Esophagus muscularis mucosa (tissue), 4 donors: ENCODE measurements around the gene ADCY1. TPM values are rescaled to one million over a fixed set of nuclear protein-coding genes. Genes with fewer than 3 reads are reported as not detected.
A peak's percentile ranks its signal among the peaks of the same experiment; 100 is the strongest.

Experiments
- DNase-seq: peaks from one replicate; pipeline ENCODE4 v3.0.0-alpha.2; 2017; ENCODE audit errors: extremely low spot score
- H3K27ac ChIP-seq, 4 donors: fragments of 200-600 bp; sonication (generic); replicated peaks in 1 of 4; 1 replicate in 3 of 4; 2 replicates in 1 of 4; pipeline ENCODE4 v1.5.1; 2016 to 2019; ENCODE audit warnings: mild to moderate bottlenecking in 1 of 4
- H3K27me3 ChIP-seq, 4 donors: fragments of 200-600 bp; sonication (generic); one replicate each; pipeline versions ENCODE4 v1.5.1 to v1.6.0; 2016 to 2019
- H3K36me3 ChIP-seq, 4 donors: fragments of 200-600 bp; sonication (generic); one replicate each; pipeline ENCODE4 v1.5.1; 2016 to 2019
- H3K4me1 ChIP-seq, 4 donors: fragments of 200-600 bp; sonication (generic); one replicate each; pipeline ENCODE4 v1.5.1; 2016 to 2019
- H3K4me3 ChIP-seq, 4 donors: fragments of 200-600 bp; sonication (generic); 1 replicate in 2 of 4; 2 replicates in 2 of 4; pipeline ENCODE4 v1.5.1; 2016 to 2019; ENCODE audit warnings: mild to moderate bottlenecking in 4 of 4, moderate library complexity in 1 of 4
- H3K9me3 ChIP-seq, 4 donors: fragments of 200-600 bp; sonication (generic); 1 replicate in 3 of 4; 2 replicates in 1 of 4; pipeline ENCODE4 v1.5.1; 2016 to 2019
- CTCF ChIP-seq, 3 experiments: fragments of 200-600 bp in 2 of 3; fragments of 450-650 bp in 1 of 3; sonication (generic) in 2 of 3; IDR thresholded peaks; one replicate each; pipeline ENCODE4 v1.5.1; 2017 to 2019; ENCODE audit warnings: antibody characterized with exemption in 3 of 3, mild to moderate bottlenecking in 2 of 3, moderate library complexity in 1 of 3
- EP300 ChIP-seq: sonication (generic); formaldehyde crosslinking; IDR thresholded peaks from one replicate; pipeline ENCODE4 v1.6.1; 2017; ENCODE audit warnings: antibody characterized with exemption
- POLR2A ChIP-seq: fragments of 450-650 bp; IDR thresholded peaks from one replicate; pipeline ENCODE4 v1.6.1; 2017; ENCODE audit warnings: antibody characterized with exemption, moderate library complexity, mild to moderate bottlenecking, low read depth
- POLR2AphosphoS5 ChIP-seq, 2 donors: sonication (generic); formaldehyde crosslinking; IDR thresholded peaks; one replicate each; pipeline ENCODE4 v1.6.1; 2017; ENCODE audit warnings: antibody characterized with exemption in 2 of 2
- WGBS: methylation state at CpG from one replicate; pipeline ENCODE4 v1.1.5; 2018; 5-methylcytosine and 5-hydroxymethylcytosine counted together
- intact Hi-C: fragments of 100-400 bp; cut with DNase I; formaldehyde crosslinking; loops from one replicate; pipeline ENCODE4 v1.15.1; 2023
- total RNA-seq, 4 donors: library from RNA; depleted of rRNA; stranded (reverse); fragments of >200 nt; gene quantifications; one replicate each; pipeline versions ENCODE4 v1.1.0 to v1.2.1, GENCODE V29; 2016

The ADCY1 gene
- total RNA-seq, 4 donors from 2014 or later: 0.42 to 2.1 (median 1.2) TPM

DNA sequence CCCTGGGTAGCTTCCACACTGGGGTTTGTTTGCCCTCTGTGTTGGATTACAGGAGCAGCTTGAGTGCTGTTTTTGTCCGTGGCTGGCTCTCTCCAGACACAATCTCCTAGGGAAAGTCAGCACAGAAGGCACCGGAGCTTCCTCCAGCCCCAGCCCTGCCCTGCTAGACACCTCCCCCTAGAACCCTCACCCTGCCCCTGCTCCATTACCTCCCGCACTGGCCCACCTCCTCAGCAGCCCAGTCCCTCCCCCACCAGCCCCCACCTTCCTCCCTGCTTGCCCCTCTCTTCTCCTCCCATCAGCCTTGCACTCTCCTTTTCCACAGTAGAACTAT, 130.5 kb downstream of the ADCY1 start:
- Histone ChIP-seq H3K4me1 (peaks cover 0 to 8% (median 6%) of the 10 kb centered on the region in 4 donors), H3K27me3 (no peaks in the 10 kb centered on the region), H3K27ac (no peak overlapping the region), H3K36me3 (no peaks in the 10 kb centered on the region), H3K4me3 (no peak overlapping the region), H3K9me3 (no peaks in the 10 kb centered on the region)
- intact Hi-C loops: no loop called here
- peak; percentile 89 for DNase-seq
- 84% methylated on average over 3 of the region's 3 CpGs for WGBS
- TF ChIP-seq POLR2AphosphoS5 (IDR thresholded peaks at IDR 0.05) (no peak), POLR2A (no peak), EP300 (no peak), CTCF (IDR thresholded peaks at IDR 0.05) (no peak)

GRCh38 chr7:45708046-45708950, 134.1 kb downstream of the ADCY1 start:
- Histone ChIP-seq H3K4me3 (no peak overlapping the region), H3K36me3 (no peaks in the 10 kb centered on the region), H3K9me3 (no peaks in the 10 kb centered on the region), H3K27ac (no peak overlapping the region), H3K4me1 (peaks cover 0 to 5% (median 2%) of the 10 kb centered on the region in 4 donors), H3K27me3 (no peaks in the 10 kb centered on the region)
- TF ChIP-seq EP300 (no peak), POLR2A (no peak), CTCF (IDR thresholded peaks at IDR 0.05) (no peak), POLR2AphosphoS5 (IDR thresholded peaks at IDR 0.05) (no peak)
- WGBS: 90% methylated on average over 14 of the region's 14 CpGs
- peak; percentile 87 for DNase-seq
- intact Hi-C loops: no loop called here

DNA sequence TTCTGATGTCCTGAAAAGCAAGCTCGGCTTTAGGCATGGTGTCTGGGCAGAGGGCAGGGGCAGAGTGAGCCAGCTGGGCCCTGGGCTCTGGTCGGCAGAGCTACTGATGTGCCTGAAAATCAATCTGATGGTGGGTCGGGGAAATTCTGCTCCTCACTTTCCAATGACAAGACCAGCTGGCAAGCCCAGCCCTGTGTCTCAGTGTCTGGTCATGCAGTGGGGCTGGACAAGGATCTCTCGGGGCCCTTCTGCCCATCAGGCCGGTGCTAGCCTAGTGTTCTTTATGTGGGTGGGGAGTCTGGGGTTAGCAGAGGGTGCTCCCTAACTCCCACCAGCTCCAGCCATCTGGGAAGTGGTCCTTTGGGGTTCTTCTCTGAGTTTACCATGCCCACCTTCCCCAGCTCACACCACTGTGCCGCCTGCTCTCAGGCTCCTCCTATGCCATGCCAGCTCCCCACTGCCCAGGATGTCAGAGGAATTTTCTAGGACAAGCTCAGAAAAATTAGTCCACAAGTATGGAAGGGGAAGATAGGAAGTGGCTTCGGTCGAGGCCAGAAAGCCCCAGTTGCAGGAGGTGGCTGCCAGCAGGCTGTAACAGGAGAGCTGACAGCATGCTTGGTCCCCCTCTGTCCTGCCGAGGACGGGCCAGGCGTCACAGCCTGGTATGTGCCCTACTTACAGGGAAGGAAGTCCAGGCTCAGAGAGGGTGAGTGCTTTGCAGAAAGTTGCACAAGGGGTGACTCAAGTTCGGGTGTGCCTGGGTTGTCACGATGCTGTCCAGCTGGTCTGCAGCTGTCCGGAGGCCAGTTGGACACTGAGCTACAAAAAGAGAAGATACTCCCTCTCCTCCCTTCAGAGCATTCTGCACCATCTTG, 135.2 kb downstream of the ADCY1 start:
- H3K27ac ChIP-seq: peak overlapping the region; percentile 19 to 53 (median 34)
- WGBS: 78% methylated on average over 12 of the region's 14 CpGs
- peaks cover 0 to 5% (median 2%) of the 10 kb centered on the region in 4 donors for H3K4me1 ChIP-seq
- no peaks in the 10 kb centered on the region for H3K36me3 ChIP-seq
- no peak overlapping the region for H3K4me3 ChIP-seq
- TF ChIP-seq POLR2AphosphoS5 (IDR thresholded peaks at IDR 0.05) (peak; percentile 26 to 44), POLR2A (no peak), EP300 (no peak)
- no peaks in the 10 kb centered on the region for H3K9me3 ChIP-seq
- intact Hi-C loops: no loop called here
- H3K27me3 ChIP-seq: no peaks in the 10 kb centered on the region
- DNase-seq: peak; percentile 92

DNA sequence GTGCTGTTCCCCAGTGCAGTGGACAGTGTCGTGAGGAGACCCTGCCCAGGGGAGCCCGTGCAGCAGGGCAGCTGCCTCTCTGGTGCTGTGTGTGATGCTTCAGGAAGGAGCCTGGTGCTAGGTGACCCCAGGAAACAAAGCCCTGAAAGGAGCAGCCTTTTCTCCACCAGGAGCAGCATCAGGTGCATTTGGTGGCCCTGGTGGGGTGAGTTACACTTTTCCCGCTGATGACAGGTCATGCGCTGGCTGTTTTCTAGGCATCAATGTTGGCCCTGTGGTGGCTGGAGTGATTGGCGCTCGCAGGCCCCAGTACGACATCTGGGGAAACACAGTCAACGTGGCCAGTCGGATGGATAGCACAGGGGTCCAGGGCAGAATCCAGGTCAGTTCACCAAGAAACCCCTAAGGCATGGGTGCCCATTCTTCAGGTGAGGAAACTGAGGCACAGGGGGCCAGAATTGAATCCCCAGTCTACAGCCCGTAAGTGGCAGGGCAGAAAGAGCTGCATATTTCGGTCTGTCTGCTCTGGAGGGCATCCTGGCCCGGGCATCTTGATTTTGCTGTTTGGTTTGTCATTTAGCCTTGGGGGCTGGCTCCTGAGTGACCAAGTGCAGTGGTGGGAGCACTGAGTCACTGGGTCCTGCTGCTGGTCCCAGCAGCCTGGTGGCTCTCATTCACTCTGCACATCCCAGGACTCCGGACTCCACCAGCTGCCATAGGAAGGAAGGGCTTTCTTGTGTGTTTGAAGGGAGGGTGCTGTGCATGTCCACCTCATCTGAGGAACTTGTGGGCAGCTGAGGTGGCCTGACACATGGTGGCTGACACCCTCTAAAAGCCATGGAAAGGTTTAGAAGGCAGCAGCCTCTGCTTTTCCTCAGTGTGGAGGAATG, 136.3 kb downstream of the ADCY1 start:
- H3K4me3 ChIP-seq: no peak overlapping the region
- peak overlapping the region in 1 of 4 donors; percentile 41 for H3K27ac ChIP-seq
- H3K9me3 ChIP-seq: no peaks in the 10 kb centered on the region
- DNase-seq: peak; percentile 77
- no peaks in the 10 kb centered on the region for H3K27me3 ChIP-seq
- no peaks in the 10 kb centered on the region for H3K36me3 ChIP-seq
- peaks cover 0 to 5% (median 2%) of the 10 kb centered on the region in 4 donors for H3K4me1 ChIP-seq
- no peak for TF ChIP-seq CTCF (IDR thresholded peaks at IDR 0.05)
- TF ChIP-seq EP300: no peak
- TF ChIP-seq POLR2A: no peak
- no peak for TF ChIP-seq POLR2AphosphoS5 (IDR thresholded peaks at IDR 0.05)
- intact Hi-C loops: no loop called here
- WGBS: 90% methylated on average over 13 of the region's 13 CpGs
